NB4 (cell line): ENCODE data around the gene TWIST2.

Experiments used
- DNase-seq: peaks from one replicate; pipeline ENCODE4 v3.0.0; 2010; ENCODE audit warnings: low read depth
- H3K4me3 ChIP-seq: one replicate; pipeline ENCODE4 v1.5.1; 2011; ENCODE audit warnings: mild to moderate bottlenecking, low read depth, low read length, moderate library complexity
- CTCF ChIP-seq: IDR thresholded peaks from one replicate; pipeline ENCODE4 v1.5.1; 2012; ENCODE audit warnings: low read depth, low read length
- MAX ChIP-seq: IDR thresholded peaks from 2 replicates; pipeline ENCODE4 v1.6.1; 2011; ENCODE audit warnings: low read depth, low read length
- MYC ChIP-seq: IDR thresholded peaks from 2 replicates; pipeline ENCODE4 v1.6.1; 2011; ENCODE audit warnings: low read depth, low read length
- POLR2A ChIP-seq: IDR thresholded peaks from 2 replicates; pipeline ENCODE4 v1.6.1; 2011; ENCODE audit warnings: mild to moderate bottlenecking; ENCODE audit not compliant: insufficient read length; ENCODE audit errors: extremely low read depth

TWIST2 gene

GRCh38 chr2:238855891-238856580 is 8.2 kb downstream of the TWIST2 start:
- DNase-seq = no peak
- TF ChIP-seq MAX = no peak
- TF ChIP-seq POLR2A = no peak
- no peak for TF ChIP-seq MYC
- TF ChIP-seq CTCF = no peak
- no peak overlapping the region for H3K4me3 ChIP-seq

- DNase-seq = no peak
- no peak overlapping the region for H3K4me3 ChIP-seq
- TF ChIP-seq MAX = no peak
- no peak for TF ChIP-seq MYC
- TF ChIP-seq POLR2A = no peak
- no peak for TF ChIP-seq CTCF
These were observed 9.1 kb downstream of the TWIST2 start for GRCh38 chr2:238856713-238857567.

GRCh38 chr2:238857959-238858358 is 10.1 kb downstream of the TWIST2 start:
- DNase-seq = peak; percentile 70
- no peak overlapping the region for H3K4me3 ChIP-seq
- TF ChIP-seq POLR2A (no peak), MYC (no peak), CTCF (no peak), MAX (no peak)

GRCh38 chr2:238859636-238860347 is 11.9 kb downstream of the TWIST2 start:
- no peak overlapping the region for H3K4me3 ChIP-seq
- TF ChIP-seq CTCF (no peak), POLR2A (no peak), MAX (no peak), MYC (no peak)
- DNase-seq = no peak

- H3K4me3 ChIP-seq = no peak overlapping the region
- no peak for DNase-seq
- no peak for TF ChIP-seq POLR2A
- no peak for TF ChIP-seq CTCF
- no peak for TF ChIP-seq MYC
- TF ChIP-seq MAX = no peak
These were observed 13.3 kb downstream of the TWIST2 start for GRCh38 chr2:238861013-238861730.
